ENCODE data around the gene DEGS2.

Gene DEGS2

DNA sequence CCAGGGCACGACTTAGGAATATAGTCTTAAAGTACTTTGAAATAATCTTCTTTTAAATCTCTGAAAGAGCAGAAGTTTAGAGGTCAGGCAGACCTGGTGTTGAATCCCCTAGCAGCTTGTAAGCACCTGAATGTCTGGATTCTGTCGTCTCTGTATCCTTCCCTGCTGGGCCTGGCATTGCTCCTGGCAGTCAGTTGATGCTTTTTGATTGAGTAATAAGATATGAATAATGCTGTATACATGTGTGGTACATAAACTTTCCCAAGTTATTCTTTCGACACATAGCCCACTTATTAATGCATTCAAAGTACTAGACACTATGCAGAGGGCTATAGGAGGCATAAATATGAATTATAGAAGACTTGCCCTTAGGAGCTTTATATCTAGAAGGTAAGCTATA, 62.8 kb downstream of the DEGS2 start:
- peak overlapping the region; percentile 6 for H3K4me3 Mint-ChIP-seq
- ATAC-seq (replicated peaks; ENCODE audit: extremely low read depth, poor library complexity, severe bottlenecking) (no peak), DNase-seq (ENCODE audit: low spot score in 2 of 2) (no peak)
- peaks cover 73% of the 10 kb centered on the region for H3K4me1 Mint-ChIP-seq
- peak overlapping the region; percentile 41 for H3K27ac Mint-ChIP-seq (ENCODE audit: low read depth)
- no peaks in the 10 kb centered on the region for H3K9me3 Mint-ChIP-seq
- no peaks in the 10 kb centered on the region for H3K27me3 Mint-ChIP-seq
- H3K36me3 Mint-ChIP-seq (ENCODE audit: insufficient read depth) = peaks cover 92% of the 10 kb centered on the region
